ENCODE results near the gene CARMIL1. TPM values are rescaled to one million over a fixed set of nuclear protein-coding genes. Genes with fewer than 3 reads are reported as not detected.

The CARMIL1 gene
- total RNA-seq, 2 donors from 2014 or later: 28.7 to 31.6 TPM

- WGBS, 2 experiments (ENCODE audit: insufficient coverage in 1 of 2, insufficient read length in 1 of 2): 88 to 95% methylated on average over 4 to 5 of the region's 5 CpGs
Measured at GRCh38 chr6:25384967-25385366, 105.8 kb downstream of the CARMIL1 start.

DNA sequence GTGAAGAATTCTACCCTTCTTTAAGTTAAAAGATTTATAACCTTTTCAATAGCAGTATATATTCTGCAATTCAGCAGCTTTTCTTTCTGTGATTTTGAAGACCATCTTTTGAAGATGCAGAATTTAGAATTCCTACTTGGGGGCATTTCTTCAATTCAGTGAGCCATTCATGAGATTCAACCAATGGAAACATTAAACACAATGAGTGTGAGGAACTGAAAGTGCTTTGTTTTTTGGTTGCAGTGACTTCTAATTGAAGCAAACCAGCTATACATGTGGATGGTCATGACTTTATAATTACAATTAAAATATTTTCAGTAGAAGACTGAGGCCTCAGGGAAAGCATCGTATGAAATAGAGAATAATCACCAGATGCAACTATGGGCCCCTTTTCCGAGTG lies 108.3 kb downstream of the CARMIL1 start:
- no peak overlapping the region for H3K27ac ChIP-seq (ENCODE audit: low read depth, low read length)
- Mint-ChIP-seq H3K9me3 (peaks cover 1% of the 10 kb centered on the region), H3K27me3 (ENCODE audit: insufficient read depth) (no peaks in the 10 kb centered on the region), H3K4me1 (peaks cover 11% of the 10 kb centered on the region), H3K36me3 (ENCODE audit: low read depth) (peaks cover under 1% of the 10 kb centered on the region), H3K4me3 (no peak overlapping the region), H3K27ac (no peak overlapping the region)
- H3K4me1 ChIP-seq (ENCODE audit: control insufficient read depth, insufficient read depth, low read length): no peaks in the 10 kb centered on the region
- no peaks in the 10 kb centered on the region for H3K27me3 ChIP-seq (ENCODE audit: control insufficient read depth, insufficient read depth, low read length, poor library complexity, severe bottlenecking)
- 91 to 95% methylated on average over 2 of the region's 2 CpGs for WGBS, 2 experiments (ENCODE audit: insufficient coverage in 1 of 2, insufficient read length in 1 of 2)
- H3K9ac ChIP-seq (ENCODE audit: extremely low read depth, low read length, poor library complexity, severe bottlenecking): no peak overlapping the region
- H3K36me3 ChIP-seq (ENCODE audit: control insufficient read depth, insufficient read depth, low read length): no peaks in the 10 kb centered on the region
- no peak for DNase-seq
- TF ChIP-seq, protein P1, sequence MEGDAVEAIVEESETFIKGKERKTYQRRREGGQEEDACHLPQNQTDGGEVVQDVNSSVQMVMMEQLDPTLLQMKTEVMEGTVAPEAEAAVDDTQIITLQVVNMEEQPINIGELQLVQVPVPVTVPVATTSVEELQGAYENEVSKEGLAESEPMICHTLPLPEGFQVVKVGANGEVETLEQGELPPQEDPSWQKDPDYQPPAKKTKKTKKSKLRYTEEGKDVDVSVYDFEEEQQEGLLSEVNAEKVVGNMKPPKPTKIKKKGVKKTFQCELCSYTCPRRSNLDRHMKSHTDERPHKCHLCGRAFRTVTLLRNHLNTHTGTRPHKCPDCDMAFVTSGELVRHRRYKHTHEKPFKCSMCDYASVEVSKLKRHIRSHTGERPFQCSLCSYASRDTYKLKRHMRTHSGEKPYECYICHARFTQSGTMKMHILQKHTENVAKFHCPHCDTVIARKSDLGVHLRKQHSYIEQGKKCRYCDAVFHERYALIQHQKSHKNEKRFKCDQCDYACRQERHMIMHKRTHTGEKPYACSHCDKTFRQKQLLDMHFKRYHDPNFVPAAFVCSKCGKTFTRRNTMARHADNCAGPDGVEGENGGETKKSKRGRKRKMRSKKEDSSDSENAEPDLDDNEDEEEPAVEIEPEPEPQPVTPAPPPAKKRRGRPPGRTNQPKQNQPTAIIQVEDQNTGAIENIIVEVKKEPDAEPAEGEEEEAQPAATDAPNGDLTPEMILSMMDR (conservative IDR thresholded peaks at IDR 0.05): no peak
- no peak overlapping the region for H3K4me3 ChIP-seq (ENCODE audit: low read length)
- H3K9me3 ChIP-seq (ENCODE audit: control insufficient read depth, low read length): no peaks in the 10 kb centered on the region

More at GRCh38 chr6:25384967-25385366, 105.8 kb downstream of the CARMIL1 start:
- Histone ChIP-seq H3K9me3 (ENCODE audit: control insufficient read depth, low read length) (no peaks in the 10 kb centered on the region), H3K27ac (ENCODE audit: low read depth, low read length) (no peak overlapping the region), H3K36me3 (ENCODE audit: control insufficient read depth, insufficient read depth, low read length) (no peaks in the 10 kb centered on the region), H3K4me3 (ENCODE audit: low read length) (no peak overlapping the region), H3K9ac (ENCODE audit: extremely low read depth, low read length, poor library complexity, severe bottlenecking) (no peak overlapping the region), H3K4me1 (ENCODE audit: control insufficient read depth, insufficient read depth, low read length) (no peaks in the 10 kb centered on the region), H3K27me3 (ENCODE audit: control insufficient read depth, insufficient read depth, low read length, poor library complexity, severe bottlenecking) (no peaks in the 10 kb centered on the region)
- no peak overlapping the region for H3K4me3 Mint-ChIP-seq
- no peak for DNase-seq
- peaks cover 6% of the 10 kb centered on the region for H3K9me3 Mint-ChIP-seq
- peaks cover 6% of the 10 kb centered on the region for H3K4me1 Mint-ChIP-seq
- TF ChIP-seq, protein P1 (conservative IDR thresholded peaks at IDR 0.05): no peak
- H3K36me3 Mint-ChIP-seq (ENCODE audit: low read depth): peaks cover 5% of the 10 kb centered on the region
- no peaks in the 10 kb centered on the region for H3K27me3 Mint-ChIP-seq (ENCODE audit: insufficient read depth)
- peak overlapping the region; percentile 3 for H3K27ac Mint-ChIP-seq

GRCh38 chr6:25387911-25388310 lies 108.7 kb downstream of the CARMIL1 start:
- peaks cover 11% of the 10 kb centered on the region for H3K4me1 Mint-ChIP-seq

More at GRCh38 chr6:25387911-25388310, 108.7 kb downstream of the CARMIL1 start:
- no peaks in the 10 kb centered on the region for H3K36me3 Mint-ChIP-seq (ENCODE audit: low read depth)
- Histone ChIP-seq H3K4me3 (ENCODE audit: low read length) (no peak overlapping the region), H3K9me3 (ENCODE audit: control insufficient read depth, low read length) (no peaks in the 10 kb centered on the region), H3K4me1 (ENCODE audit: control insufficient read depth, insufficient read depth, low read length) (no peaks in the 10 kb centered on the region), H3K27ac (ENCODE audit: low read depth, low read length) (no peak overlapping the region), H3K36me3 (ENCODE audit: control insufficient read depth, insufficient read depth, low read length) (no peaks in the 10 kb centered on the region), H3K9ac (ENCODE audit: extremely low read depth, low read length, poor library complexity, severe bottlenecking) (no peak overlapping the region), H3K27me3 (ENCODE audit: control insufficient read depth, insufficient read depth, low read length, poor library complexity, severe bottlenecking) (no peaks in the 10 kb centered on the region)
- H3K27me3 Mint-ChIP-seq (ENCODE audit: insufficient read depth): no peaks in the 10 kb centered on the region
- TF ChIP-seq, protein P1 (conservative IDR thresholded peaks at IDR 0.05): no peak
- H3K27ac Mint-ChIP-seq: no peak overlapping the region
- no peak for DNase-seq
- no peak overlapping the region for H3K4me3 Mint-ChIP-seq
- 93 to 96% methylated on average over 1 to 2 of the region's 2 CpGs for WGBS, 2 experiments (ENCODE audit: insufficient coverage in 1 of 2, insufficient read length in 1 of 2)
- no peaks in the 10 kb centered on the region for H3K9me3 Mint-ChIP-seq

Data from endodermal cell (in vitro differentiated cells).